Measurements from ENCODE around the gene RANBP1. TPM values are rescaled to one million over a fixed set of nuclear protein-coding genes. Genes with fewer than 3 reads are reported as not detected.

Gene RANBP1
- total RNA-seq, 4 donors from 2014 or later = 116 to 180 (median 140) TPM

GRCh38 chr22:20076627-20077172 is 39.2 kb upstream of the RANBP1 start:
- H3K27me3 ChIP-seq = no peaks in the 10 kb centered on the region
- no peak for DNase-seq (ENCODE audit: extremely low spot score)
- no peak for TF ChIP-seq POLR2AphosphoS5 (IDR thresholded peaks at IDR 0.05)
- TF ChIP-seq, protein P1, sequence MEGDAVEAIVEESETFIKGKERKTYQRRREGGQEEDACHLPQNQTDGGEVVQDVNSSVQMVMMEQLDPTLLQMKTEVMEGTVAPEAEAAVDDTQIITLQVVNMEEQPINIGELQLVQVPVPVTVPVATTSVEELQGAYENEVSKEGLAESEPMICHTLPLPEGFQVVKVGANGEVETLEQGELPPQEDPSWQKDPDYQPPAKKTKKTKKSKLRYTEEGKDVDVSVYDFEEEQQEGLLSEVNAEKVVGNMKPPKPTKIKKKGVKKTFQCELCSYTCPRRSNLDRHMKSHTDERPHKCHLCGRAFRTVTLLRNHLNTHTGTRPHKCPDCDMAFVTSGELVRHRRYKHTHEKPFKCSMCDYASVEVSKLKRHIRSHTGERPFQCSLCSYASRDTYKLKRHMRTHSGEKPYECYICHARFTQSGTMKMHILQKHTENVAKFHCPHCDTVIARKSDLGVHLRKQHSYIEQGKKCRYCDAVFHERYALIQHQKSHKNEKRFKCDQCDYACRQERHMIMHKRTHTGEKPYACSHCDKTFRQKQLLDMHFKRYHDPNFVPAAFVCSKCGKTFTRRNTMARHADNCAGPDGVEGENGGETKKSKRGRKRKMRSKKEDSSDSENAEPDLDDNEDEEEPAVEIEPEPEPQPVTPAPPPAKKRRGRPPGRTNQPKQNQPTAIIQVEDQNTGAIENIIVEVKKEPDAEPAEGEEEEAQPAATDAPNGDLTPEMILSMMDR (IDR thresholded peaks at IDR 0.05) = no peak
- no peak for TF ChIP-seq POLR2A (IDR thresholded peaks at IDR 0.05; ENCODE audit: low read depth)
- no peak for TF ChIP-seq EP300 (IDR thresholded peaks at IDR 0.05)
- WGBS = 65% methylated on average over 6 of the region's 6 CpGs
- no peak overlapping the region for H3K27ac ChIP-seq (replicated peaks in 1 of 4)
- intact Hi-C loops (cut with DNase I) = no loop called here
- no peaks in the 10 kb centered on the region for H3K36me3 ChIP-seq
- H3K9me3 ChIP-seq = no peaks in the 10 kb centered on the region
- no peak overlapping the region for H3K4me3 ChIP-seq
- H3K4me1 ChIP-seq = peaks cover 13 to 19% (median 18%) of the 10 kb centered on the region in 4 donors

GRCh38 chr22:20079745-20080444 is 36.0 kb upstream of the RANBP1 start, which contains the start of gene DGCR8:
Gene DGCR8, plus strand, starts transcription at chr22:20080241. Its CDS starts 5,723 bp downstream, at chr22:20085964.
- no peaks in the 10 kb centered on the region for H3K27me3 ChIP-seq
- WGBS = under 1% methylated on average over 39 of the region's 100 CpGs
- intact Hi-C loops (cut with DNase I) = loop anchor here (5.0 kb wide), 1 partner anchor 63 kb away; the partner anchor contains the start of gene ARVCF
- peak within 1 kb of the TSS; percentile 87 to 96 (median 92) for H3K27ac ChIP-seq (replicated peaks in 1 of 4)
- TF ChIP-seq, protein P1 (IDR thresholded peaks at IDR 0.05) = peak in 1 of 3 experiments; percentile 21
- TF ChIP-seq POLR2AphosphoS5 (IDR thresholded peaks at IDR 0.05) = peak; percentile 78 to 95
- no peak for TF ChIP-seq POLR2A (IDR thresholded peaks at IDR 0.05; ENCODE audit: low read depth)
- no peaks in the 10 kb centered on the region for H3K36me3 ChIP-seq
- no peaks in the 10 kb centered on the region for H3K9me3 ChIP-seq
- peak; percentile 94 for DNase-seq (ENCODE audit: extremely low spot score)
- peaks cover 45 to 51% (median 50%) of the 10 kb centered on the region in 4 donors for H3K4me1 ChIP-seq
- peak within 1 kb of the TSS; percentile 78 to 89 (median 82) for H3K4me3 ChIP-seq

- H3K4me1 ChIP-seq = peaks cover 49 to 56% (median 53%) of the 10 kb centered on the region in 4 donors
Observed at GRCh38 chr22:20080445-20080775, 35.5 kb upstream of the RANBP1 start.

GRCh38 chr22:20080776-20081654 is 34.9 kb upstream of the RANBP1 start:
- no peaks in the 10 kb centered on the region for H3K9me3 ChIP-seq
- H3K27me3 ChIP-seq = no peaks in the 10 kb centered on the region
- H3K27ac ChIP-seq (replicated peaks in 1 of 4) = peak overlapping the region; percentile 87 to 96 (median 92)
- peaks cover 3 to 6% (median 5%) of the 10 kb centered on the region in 4 donors for H3K36me3 ChIP-seq
- TF ChIP-seq, protein P1 (IDR thresholded peaks at IDR 0.05) = no peak
- TF ChIP-seq EP300 (IDR thresholded peaks at IDR 0.05) (no peak), POLR2A (IDR thresholded peaks at IDR 0.05; ENCODE audit: low read depth) (no peak), POLR2AphosphoS5 (IDR thresholded peaks at IDR 0.05) (no peak)
- peaks cover 49 to 60% (median 53%) of the 10 kb centered on the region in 4 donors for H3K4me1 ChIP-seq
- H3K4me3 ChIP-seq = peak overlapping the region; percentile 78 to 89 (median 82)
- WGBS = 6% methylated on average over 25 of the region's 27 CpGs
- intact Hi-C loops (cut with DNase I) = loop anchor here (5.0 kb wide), 1 partner anchor 64 kb away; the partner anchor contains the start of gene ARVCF
- no peak for DNase-seq (ENCODE audit: extremely low spot score)

More at GRCh38 chr22:20080445-20080775, 35.5 kb upstream of the RANBP1 start:
- no peak for DNase-seq (ENCODE audit: extremely low spot score)
- peak overlapping the region; percentile 78 to 89 (median 82) for H3K4me3 ChIP-seq
- 0% methylated on average over 2 of the region's 34 CpGs for WGBS
- TF ChIP-seq POLR2A (IDR thresholded peaks at IDR 0.05; ENCODE audit: low read depth) (no peak), EP300 (IDR thresholded peaks at IDR 0.05) (no peak), POLR2AphosphoS5 (IDR thresholded peaks at IDR 0.05) (no peak)
- TF ChIP-seq, protein P1 (IDR thresholded peaks at IDR 0.05) = no peak
- no peaks in the 10 kb centered on the region for H3K9me3 ChIP-seq
- no peaks in the 10 kb centered on the region for H3K27me3 ChIP-seq
- H3K36me3 ChIP-seq = no peaks in the 10 kb centered on the region
- peak overlapping the region; percentile 87 to 96 (median 92) for H3K27ac ChIP-seq (replicated peaks in 1 of 4)
- intact Hi-C loops (cut with DNase I) = loop anchor here (5.0 kb wide), 1 partner anchor 63 kb away; the partner anchor contains the start of gene ARVCF
